RPMI7951 (cell line): Measurements from ENCODE around the gene PRKCA. TPM values are rescaled to one million over a fixed set of nuclear protein-coding genes. Genes with fewer than 3 reads are reported as not detected.

Experiments used
- DNase-seq: peaks from one replicate; pipeline ENCODE4 v3.0.0-alpha.2; 2012; ENCODE audit warnings: low read depth
- total RNA-seq: library from RNA; depleted of rRNA; stranded (reverse); fragments of >200 nt; shearing (Covaris generic); gene quantifications from 2 replicates; pipeline ENCODE4 v1.2.3, GENCODE V29; 2014

The PRKCA gene
- total RNA-seq, 1 experiment from 2014 or later: 11.9 TPM

GRCh38 chr17:66836063-66837005 is 533.9 kb downstream of the PRKCA start:
- DNase-seq: no peak

- DNase-seq: no peak
Observed at GRCh38 chr17:66837226-66837625, 534.8 kb downstream of the PRKCA start.

- DNase-seq: no peak
Observed at GRCh38 chr17:66837885-66838665, 535.7 kb downstream of the PRKCA start.

- no peak for DNase-seq
Observed at GRCh38 chr17:66839616-66840015, 537.2 kb downstream of the PRKCA start.

GRCh38 chr17:66840061-66840460 is 537.6 kb downstream of the PRKCA start:
- no peak for DNase-seq

GRCh38 chr17:66841328-66841727 is 538.9 kb downstream of the PRKCA start:
- no peak for DNase-seq

- DNase-seq: no peak
Observed at GRCh38 chr17:66841744-66842143, 539.3 kb downstream of the PRKCA start.

GRCh38 chr17:66842505-66842904 is 540.1 kb downstream of the PRKCA start:
- DNase-seq: no peak

- DNase-seq: no peak
Observed at GRCh38 chr17:66842959-66843358, 540.5 kb downstream of the PRKCA start.

- DNase-seq: no peak
Observed at GRCh38 chr17:66843627-66844026, 541.2 kb downstream of the PRKCA start.

- DNase-seq: no peak
Observed at GRCh38 chr17:66847704-66848103, 545.3 kb downstream of the PRKCA start.

GRCh38 chr17:66848496-66848895 is 546.1 kb downstream of the PRKCA start:
- DNase-seq: no peak

GRCh38 chr17:66849032-66849655 is 546.7 kb downstream of the PRKCA start:
- no peak for DNase-seq

- DNase-seq: no peak
Observed at GRCh38 chr17:66849851-66850580, 547.6 kb downstream of the PRKCA start.

- no peak for DNase-seq
Observed at GRCh38 chr17:66850692-66851091, 548.3 kb downstream of the PRKCA start.

- no peak for DNase-seq
Observed at GRCh38 chr17:66855204-66855603, 552.8 kb downstream of the PRKCA start.

GRCh38 chr17:66858226-66859083 is 556.0 kb downstream of the PRKCA start:
- no peak for DNase-seq

- DNase-seq: no peak
Observed at GRCh38 chr17:66859353-66859752, 556.9 kb downstream of the PRKCA start.

GRCh38 chr17:66860204-66860603 is 557.8 kb downstream of the PRKCA start:
- DNase-seq: no peak
